ENCODE measurements around the gene NDUFB8.

DNA sequence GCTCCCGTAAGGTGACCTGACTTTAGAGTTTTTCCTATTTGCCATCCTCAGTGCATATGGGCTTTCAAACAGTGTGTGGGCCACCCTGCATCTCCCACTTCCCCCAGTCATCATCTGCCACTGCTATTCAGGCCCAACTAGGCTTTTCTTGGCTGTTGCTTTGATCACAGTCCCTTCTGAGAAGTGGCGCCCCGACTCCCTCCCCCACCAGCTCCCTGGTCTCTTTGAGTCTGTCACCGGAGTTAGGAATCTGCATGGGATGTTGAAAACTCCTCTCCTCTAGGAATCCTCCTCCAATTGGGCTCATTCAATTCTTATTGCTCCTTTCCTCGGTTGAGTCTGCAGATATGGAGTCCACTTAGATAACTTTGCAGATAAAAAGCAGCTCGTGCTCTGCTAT, 38.2 kb upstream of the NDUFB8 start:
- TF ChIP-seq, protein P1, sequence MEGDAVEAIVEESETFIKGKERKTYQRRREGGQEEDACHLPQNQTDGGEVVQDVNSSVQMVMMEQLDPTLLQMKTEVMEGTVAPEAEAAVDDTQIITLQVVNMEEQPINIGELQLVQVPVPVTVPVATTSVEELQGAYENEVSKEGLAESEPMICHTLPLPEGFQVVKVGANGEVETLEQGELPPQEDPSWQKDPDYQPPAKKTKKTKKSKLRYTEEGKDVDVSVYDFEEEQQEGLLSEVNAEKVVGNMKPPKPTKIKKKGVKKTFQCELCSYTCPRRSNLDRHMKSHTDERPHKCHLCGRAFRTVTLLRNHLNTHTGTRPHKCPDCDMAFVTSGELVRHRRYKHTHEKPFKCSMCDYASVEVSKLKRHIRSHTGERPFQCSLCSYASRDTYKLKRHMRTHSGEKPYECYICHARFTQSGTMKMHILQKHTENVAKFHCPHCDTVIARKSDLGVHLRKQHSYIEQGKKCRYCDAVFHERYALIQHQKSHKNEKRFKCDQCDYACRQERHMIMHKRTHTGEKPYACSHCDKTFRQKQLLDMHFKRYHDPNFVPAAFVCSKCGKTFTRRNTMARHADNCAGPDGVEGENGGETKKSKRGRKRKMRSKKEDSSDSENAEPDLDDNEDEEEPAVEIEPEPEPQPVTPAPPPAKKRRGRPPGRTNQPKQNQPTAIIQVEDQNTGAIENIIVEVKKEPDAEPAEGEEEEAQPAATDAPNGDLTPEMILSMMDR (conservative IDR thresholded peaks at IDR 0.05; ENCODE audit: low read depth, low read length), result no peak
- no peak for TF ChIP-seq RCOR1 (IDR thresholded peaks at IDR 0.05; ENCODE audit: insufficient replicate concordance, low read length)
- TF ChIP-seq, protein P2, sequence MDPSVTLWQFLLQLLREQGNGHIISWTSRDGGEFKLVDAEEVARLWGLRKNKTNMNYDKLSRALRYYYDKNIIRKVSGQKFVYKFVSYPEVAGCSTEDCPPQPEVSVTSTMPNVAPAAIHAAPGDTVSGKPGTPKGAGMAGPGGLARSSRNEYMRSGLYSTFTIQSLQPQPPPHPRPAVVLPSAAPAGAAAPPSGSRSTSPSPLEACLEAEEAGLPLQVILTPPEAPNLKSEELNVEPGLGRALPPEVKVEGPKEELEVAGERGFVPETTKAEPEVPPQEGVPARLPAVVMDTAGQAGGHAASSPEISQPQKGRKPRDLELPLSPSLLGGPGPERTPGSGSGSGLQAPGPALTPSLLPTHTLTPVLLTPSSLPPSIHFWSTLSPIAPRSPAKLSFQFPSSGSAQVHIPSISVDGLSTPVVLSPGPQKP (IDR thresholded peaks at IDR 0.05; ENCODE audit: borderline replicate concordance, low read depth, low read length), result no peak
- TF ChIP-seq MAFK (IDR thresholded peaks at IDR 0.05; ENCODE audit: low read depth, low read length), result no peak
- TF ChIP-seq RAD21 (IDR thresholded peaks at IDR 0.05; ENCODE audit: low read length), result no peak
- TF ChIP-seq, protein P3, sequence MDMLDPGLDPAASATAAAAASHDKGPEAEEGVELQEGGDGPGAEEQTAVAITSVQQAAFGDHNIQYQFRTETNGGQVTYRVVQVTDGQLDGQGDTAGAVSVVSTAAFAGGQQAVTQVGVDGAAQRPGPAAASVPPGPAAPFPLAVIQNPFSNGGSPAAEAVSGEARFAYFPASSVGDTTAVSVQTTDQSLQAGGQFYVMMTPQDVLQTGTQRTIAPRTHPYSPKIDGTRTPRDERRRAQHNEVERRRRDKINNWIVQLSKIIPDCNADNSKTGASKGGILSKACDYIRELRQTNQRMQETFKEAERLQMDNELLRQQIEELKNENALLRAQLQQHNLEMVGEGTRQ (IDR thresholded peaks at IDR 0.05; ENCODE audit: low read depth, low read length), result no peak

All from IMR-90 (cell line).